HEK293 (cell line): ENCODE measurements around the gene LRSAM1.
A peak's percentile ranks its signal among the peaks of the same experiment; 100 is the strongest.

ENCODE experiments used
- CTCF ChIA-PET: fragments of 350-600 bp; formaldehyde crosslinking; extraction: SDS; loops from one replicate; lab custom pipeline; 2021; ENCODE audit warnings: antibody characterized with exemption; lab: Yijun Ruan, JAX
- POLR2A ChIA-PET: fragments of 300-600 bp; formaldehyde crosslinking; extraction: SDS; loops from one replicate; lab custom pipeline; 2020; ENCODE audit warnings: antibody characterized with exemption, inconsistent platforms; lab: Yijun Ruan, JAX
- H3K27ac ChIP-seq: fragments of 200-500 bp; sonication (Bioruptor generic); 2 replicates; pipeline ENCODE4 v1.5.1; 2014; ENCODE audit warnings: low read depth, low read length, control low read depth, inconsistent platforms; ENCODE audit errors: extremely low read depth
- H3K36me3 ChIP-seq, 2 experiments: fragments of 200-500 bp in 1 of 2; sonication (Bioruptor generic) in 1 of 2; 1 replicate in 1 of 2; 2 replicates in 1 of 2; pipeline ENCODE4 v1.5.1; 2014 to 2017; ENCODE audit warnings: inconsistent platforms in 2 of 2, low read length in 2 of 2; ENCODE audit not compliant: control insufficient read depth in 2 of 2, insufficient read depth in 1 of 2
- H3K4me1 ChIP-seq: fragments of 200-500 bp; sonication (Bioruptor generic); 2 replicates; pipeline ENCODE4 v1.5.1; 2014; ENCODE audit warnings: mild to moderate bottlenecking, low read length, inconsistent platforms; ENCODE audit not compliant: control insufficient read depth, insufficient read depth
- H3K4me3 ChIP-seq: 2 replicates; pipeline ENCODE4 v1.5.1; 2011; ENCODE audit warnings: low read depth, mild to moderate bottlenecking, control low read depth, low read length, moderate library complexity
- H3K9me3 ChIP-seq: fragments of 200-500 bp; sonication (Bioruptor generic); 2 replicates; pipeline ENCODE4 v1.5.1; 2014; ENCODE audit warnings: low read depth, low read length, inconsistent platforms; ENCODE audit not compliant: control insufficient read depth, insufficient read depth
- BCL11B ChIP-seq: fragments of 450-650 bp; formaldehyde crosslinking; IDR thresholded peaks from 2 replicates; pipeline ENCODE4 v1.5.1; 2016; ENCODE audit warnings: low read depth, missing biosample characterization, missing genetic modification characterization
- GLIS1 ChIP-seq: fragments of 450-650 bp; formaldehyde crosslinking; IDR thresholded peaks from 2 replicates; pipeline ENCODE4 v1.5.1; 2016; ENCODE audit warnings: missing biosample characterization, missing genetic modification characterization
- HOXA7 ChIP-seq: sonication (generic); formaldehyde crosslinking; IDR thresholded peaks from 2 replicates; pipeline ENCODE4 v1.8.1; 2022; ENCODE audit warnings: missing genetic modification reagents, borderline replicate concordance
- YY2 ChIP-seq: fragments of 450-650 bp; formaldehyde crosslinking; IDR thresholded peaks from 2 replicates; pipeline ENCODE4 v1.5.1; 2016; ENCODE audit warnings: missing biosample characterization, missing genetic modification characterization
- ZBTB1 ChIP-seq: fragments of 450-650 bp; formaldehyde crosslinking; IDR thresholded peaks from 2 replicates; pipeline ENCODE4 v1.5.1; 2016; ENCODE audit warnings: missing biosample characterization, missing genetic modification characterization
- ZFHX2 ChIP-seq: fragments of 450-650 bp; formaldehyde crosslinking; conservative IDR thresholded peaks from 2 replicates; pipeline ENCODE4 v1.5.1; 2016; ENCODE audit warnings: missing biosample characterization, missing genetic modification characterization
- ZFP37 ChIP-seq: fragments of 450-650 bp; formaldehyde crosslinking; IDR thresholded peaks from 2 replicates; pipeline ENCODE4 v1.5.1; 2016; ENCODE audit warnings: missing biosample characterization, missing genetic modification characterization
- ZNF114 ChIP-seq: fragments of 450-650 bp; formaldehyde crosslinking; IDR thresholded peaks from 2 replicates; pipeline ENCODE4 v1.5.0; 2017; ENCODE audit warnings: missing biosample characterization, missing genetic modification characterization
- ZNF19 ChIP-seq: fragments of 450-650 bp; formaldehyde crosslinking; IDR thresholded peaks from 2 replicates; pipeline ENCODE4; 2016; ENCODE audit warnings: missing biosample characterization, missing genetic modification characterization, low read depth
- ZNF324 ChIP-seq: fragments of 450-650 bp; formaldehyde crosslinking; IDR thresholded peaks from 2 replicates; pipeline ENCODE4 v1.5.1; 2016; ENCODE audit warnings: missing biosample characterization, missing genetic modification characterization
- ZNF510 ChIP-seq: fragments of 450-650 bp; formaldehyde crosslinking; IDR thresholded peaks from 2 replicates; pipeline ENCODE4 v1.5.1; 2018; ENCODE audit warnings: mild to moderate bottlenecking, missing genetic modification characterization, missing biosample characterization; ENCODE audit not compliant: insufficient replicate concordance
- ZNF514 ChIP-seq: fragments of 450-650 bp; formaldehyde crosslinking; IDR thresholded peaks from 2 replicates; pipeline ENCODE4 v1.5.1; 2016; ENCODE audit warnings: missing biosample characterization, missing genetic modification characterization
- ZNF548 ChIP-seq: fragments of 450-650 bp; formaldehyde crosslinking; IDR thresholded peaks from 2 replicates; pipeline ENCODE4 v1.5.1; 2016; ENCODE audit warnings: missing biosample characterization, missing genetic modification characterization
- ZNF664 ChIP-seq: fragments of 450-650 bp; formaldehyde crosslinking; IDR thresholded peaks from 2 replicates; pipeline ENCODE4 v1.5.1; 2016; ENCODE audit warnings: missing biosample characterization, missing genetic modification characterization
- ZSCAN16 ChIP-seq: fragments of 450-650 bp; formaldehyde crosslinking; IDR thresholded peaks from 2 replicates; pipeline ENCODE4 v1.5.1; 2016; ENCODE audit warnings: missing biosample characterization, missing genetic modification characterization
- TF ChIP-seq, protein P1 (sequence below): fragments of 450-650 bp; formaldehyde crosslinking; IDR thresholded peaks from 2 replicates; pipeline ENCODE4 v1.5.1; 2016; ENCODE audit warnings: missing biosample characterization, missing genetic modification characterization
- TF ChIP-seq, protein P2 (sequence below): fragments of 450-650 bp; formaldehyde crosslinking; IDR thresholded peaks from 2 replicates; pipeline ENCODE4 v1.5.1; 2016; ENCODE audit warnings: missing biosample characterization, missing genetic modification characterization
- TF ChIP-seq, protein P3 (sequence below): fragments of 450-650 bp; formaldehyde crosslinking; IDR thresholded peaks from 2 replicates; pipeline ENCODE4 v1.5.1; 2016; ENCODE audit warnings: missing biosample characterization, missing genetic modification characterization
- TF ChIP-seq, protein P4 (sequence below): IDR thresholded peaks from 2 replicates; pipeline ENCODE4 v1.6.1; 2011; ENCODE audit warnings: mild to moderate bottlenecking, low read depth, low read length, borderline replicate concordance
- TF ChIP-seq, protein P5 (sequence below): fragments of 450-650 bp; formaldehyde crosslinking; IDR thresholded peaks from 2 replicates; pipeline ENCODE4 v1.5.1; 2016; ENCODE audit warnings: missing biosample characterization, missing genetic modification characterization, low read depth
- TF ChIP-seq, protein P6 (sequence below): fragments of 450-650 bp; formaldehyde crosslinking; IDR thresholded peaks from 2 replicates; pipeline ENCODE4 v1.5.1; 2016; ENCODE audit warnings: missing biosample characterization, missing genetic modification characterization
- TF ChIP-seq, protein P7 (sequence below): fragments of 450-650 bp; formaldehyde crosslinking; IDR thresholded peaks from 2 replicates; pipeline ENCODE4 v1.5.1; 2017; ENCODE audit warnings: missing biosample characterization, missing genetic modification characterization

LRSAM1 gene

DNA sequence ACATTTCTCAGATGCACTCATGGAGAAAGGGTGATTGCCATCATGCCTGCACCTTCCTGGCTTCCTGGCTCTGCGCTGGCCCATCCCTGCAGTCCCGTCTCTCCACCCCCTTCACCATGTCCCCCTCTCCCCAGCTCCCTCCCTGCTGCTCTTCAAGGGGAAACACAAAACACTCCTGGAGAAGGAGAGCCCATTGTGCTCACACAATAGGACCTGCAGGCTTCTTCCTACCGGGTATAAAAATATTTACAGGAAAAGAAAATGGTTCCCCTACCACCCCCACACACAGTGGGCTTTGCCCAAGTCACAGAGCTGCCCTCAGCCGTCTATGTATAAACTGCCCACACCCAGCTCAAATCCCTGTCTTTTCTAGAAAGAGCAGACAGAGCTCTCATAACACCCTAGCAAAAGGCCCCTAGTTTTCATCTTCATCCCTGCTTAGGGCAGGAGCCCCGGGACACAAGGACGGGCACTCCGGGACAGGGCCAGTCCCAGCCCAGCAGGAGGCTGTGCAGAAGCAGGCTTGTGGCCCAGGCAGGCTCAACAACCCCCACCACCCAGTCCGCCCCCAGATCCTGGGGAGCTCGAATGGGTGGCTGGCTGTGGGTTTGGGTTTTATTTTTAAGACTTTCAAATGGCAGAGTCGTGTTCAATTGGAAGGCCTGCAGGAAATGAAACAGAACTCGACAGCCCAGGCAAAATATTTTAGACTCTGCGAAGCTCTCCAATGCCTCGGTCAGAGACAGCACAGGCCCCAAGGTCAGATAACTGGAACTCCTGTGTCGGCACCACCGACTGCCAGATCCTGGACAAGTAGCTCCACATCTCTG is 77.3 kb downstream of the LRSAM1 start:
- H3K9me3 ChIP-seq: no peaks in the 10 kb centered on the region
- POLR2A ChIA-PET: no interaction called here
- H3K36me3 ChIP-seq: peaks cover 0 to 47% of the 10 kb centered on the region in 2 experiments; a peak in 1 of 3 replicates
- no peaks in the 10 kb centered on the region for H3K4me1 ChIP-seq
- no peak overlapping the region for H3K27ac ChIP-seq
- H3K4me3 ChIP-seq: no peak overlapping the region
- CTCF ChIA-PET: interaction anchor here (0.6 to 1.4 kb wide), 5 partner anchors 9 to 108 kb away, joined by 3 to 9 read pairs (median 3); no protein-coding TSS in a partner anchor
- TF ChIP-seq ZFHX2: peak; percentile 42
- TF ChIP-seq, protein P1, sequence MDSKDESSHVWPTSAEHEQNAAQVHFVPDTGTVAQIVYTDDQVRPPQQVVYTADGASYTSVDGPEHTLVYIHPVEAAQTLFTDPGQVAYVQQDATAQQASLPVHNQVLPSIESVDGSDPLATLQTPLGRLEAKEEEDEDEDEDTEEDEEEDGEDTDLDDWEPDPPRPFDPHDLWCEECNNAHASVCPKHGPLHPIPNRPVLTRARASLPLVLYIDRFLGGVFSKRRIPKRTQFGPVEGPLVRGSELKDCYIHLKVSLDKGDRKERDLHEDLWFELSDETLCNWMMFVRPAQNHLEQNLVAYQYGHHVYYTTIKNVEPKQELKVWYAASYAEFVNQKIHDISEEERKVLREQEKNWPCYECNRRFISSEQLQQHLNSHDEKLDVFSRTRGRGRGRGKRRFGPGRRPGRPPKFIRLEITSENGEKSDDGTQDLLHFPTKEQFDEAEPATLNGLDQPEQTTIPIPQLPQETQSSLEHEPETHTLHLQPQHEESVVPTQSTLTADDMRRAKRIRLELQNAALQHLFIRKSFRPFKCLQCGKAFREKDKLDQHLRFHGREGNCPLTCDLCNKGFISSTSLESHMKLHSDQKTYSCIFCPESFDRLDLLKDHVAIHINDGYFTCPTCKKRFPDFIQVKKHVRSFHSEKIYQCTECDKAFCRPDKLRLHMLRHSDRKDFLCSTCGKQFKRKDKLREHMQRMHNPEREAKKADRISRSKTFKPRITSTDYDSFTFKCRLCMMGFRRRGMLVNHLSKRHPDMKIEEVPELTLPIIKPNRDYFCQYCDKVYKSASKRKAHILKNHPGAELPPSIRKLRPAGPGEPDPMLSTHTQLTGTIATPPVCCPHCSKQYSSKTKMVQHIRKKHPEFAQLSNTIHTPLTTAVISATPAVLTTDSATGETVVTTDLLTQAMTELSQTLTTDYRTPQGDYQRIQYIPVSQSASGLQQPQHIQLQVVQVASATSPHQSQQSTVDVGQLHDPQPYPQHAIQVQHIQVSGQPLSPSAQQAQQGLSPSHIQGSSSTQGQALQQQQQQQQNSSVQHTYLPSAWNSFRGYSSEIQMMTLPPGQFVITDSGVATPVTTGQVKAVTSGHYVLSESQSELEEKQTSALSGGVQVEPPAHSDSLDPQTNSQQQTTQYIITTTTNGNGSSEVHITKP: peak; percentile 33; the same call in 1 of the 2 replicates
- TF ChIP-seq ZNF514: no peak

DNA sequence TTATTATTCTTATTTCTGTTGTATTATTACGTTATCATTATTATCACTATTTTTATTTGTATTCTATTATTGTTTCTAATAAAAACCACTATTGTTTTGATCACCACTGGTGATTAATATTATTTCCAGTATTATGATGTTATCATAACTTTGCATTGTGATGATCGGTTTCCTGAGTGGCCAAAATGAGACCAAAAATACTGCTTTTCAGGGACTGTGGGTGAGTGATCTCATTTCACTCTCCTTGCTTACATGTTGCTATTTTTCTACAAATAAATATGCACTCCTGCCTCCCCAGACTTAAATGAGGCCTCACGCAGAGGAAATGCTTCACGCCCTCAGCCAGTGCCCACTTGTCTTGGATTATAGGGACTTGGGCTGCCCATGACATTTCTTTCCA is 78.4 kb downstream of the LRSAM1 start:
- H3K4me1 ChIP-seq: no peaks in the 10 kb centered on the region
- H3K4me3 ChIP-seq: no peak overlapping the region
- H3K9me3 ChIP-seq: no peaks in the 10 kb centered on the region
- H3K27ac ChIP-seq: no peak overlapping the region
- ChIA-PET POLR2A (no interaction called here), CTCF (no interaction called here)
- peaks cover 0 to 36% of the 10 kb centered on the region in 2 experiments; a peak in 1 of 3 replicates for H3K36me3 ChIP-seq
- TF ChIP-seq YY2 (tag by site-specific recombination) (no peak), ZNF324 (no peak), ZSCAN16 (tag by site-specific recombination) (no peak), GLIS1 (tag by site-specific recombination) (no peak), ZFP37 (tag by site-specific recombination) (no peak), HOXA7 (CRISPR knock-in tag) (no peak), ZNF19 (tag by site-specific recombination) (no peak), ZNF510 (tag by site-specific recombination) (no peak), ZBTB1 (no peak), ZNF548 (tag by site-specific recombination) (no peak), ZNF114 (no peak), ZNF664 (tag by site-specific recombination) (no peak), BCL11B (tag by site-specific recombination) (no peak)
- TF ChIP-seq, protein P2, sequence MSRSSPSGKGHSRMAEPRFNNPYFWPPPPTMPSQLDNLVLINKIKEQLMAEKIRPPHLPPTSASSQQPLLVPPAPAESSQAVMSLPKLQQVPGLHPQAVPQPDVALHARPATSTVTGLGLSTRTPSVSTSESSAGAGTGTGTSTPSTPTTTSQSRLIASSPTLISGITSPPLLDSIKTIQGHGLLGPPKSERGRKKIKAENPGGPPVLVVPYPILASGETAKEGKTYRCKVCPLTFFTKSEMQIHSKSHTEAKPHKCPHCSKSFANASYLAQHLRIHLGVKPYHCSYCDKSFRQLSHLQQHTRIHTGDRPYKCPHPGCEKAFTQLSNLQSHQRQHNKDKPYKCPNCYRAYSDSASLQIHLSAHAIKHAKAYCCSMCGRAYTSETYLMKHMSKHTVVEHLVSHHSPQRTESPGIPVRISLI: no peak
- TF ChIP-seq, protein P3, sequence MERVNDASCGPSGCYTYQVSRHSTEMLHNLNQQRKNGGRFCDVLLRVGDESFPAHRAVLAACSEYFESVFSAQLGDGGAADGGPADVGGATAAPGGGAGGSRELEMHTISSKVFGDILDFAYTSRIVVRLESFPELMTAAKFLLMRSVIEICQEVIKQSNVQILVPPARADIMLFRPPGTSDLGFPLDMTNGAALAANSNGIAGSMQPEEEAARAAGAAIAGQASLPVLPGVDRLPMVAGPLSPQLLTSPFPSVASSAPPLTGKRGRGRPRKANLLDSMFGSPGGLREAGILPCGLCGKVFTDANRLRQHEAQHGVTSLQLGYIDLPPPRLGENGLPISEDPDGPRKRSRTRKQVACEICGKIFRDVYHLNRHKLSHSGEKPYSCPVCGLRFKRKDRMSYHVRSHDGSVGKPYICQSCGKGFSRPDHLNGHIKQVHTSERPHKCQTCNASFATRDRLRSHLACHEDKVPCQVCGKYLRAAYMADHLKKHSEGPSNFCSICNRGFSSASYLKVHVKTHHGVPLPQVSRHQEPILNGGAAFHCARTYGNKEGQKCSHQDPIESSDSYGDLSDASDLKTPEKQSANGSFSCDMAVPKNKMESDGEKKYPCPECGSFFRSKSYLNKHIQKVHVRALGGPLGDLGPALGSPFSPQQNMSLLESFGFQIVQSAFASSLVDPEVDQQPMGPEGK: no peak
- TF ChIP-seq, protein P4, sequence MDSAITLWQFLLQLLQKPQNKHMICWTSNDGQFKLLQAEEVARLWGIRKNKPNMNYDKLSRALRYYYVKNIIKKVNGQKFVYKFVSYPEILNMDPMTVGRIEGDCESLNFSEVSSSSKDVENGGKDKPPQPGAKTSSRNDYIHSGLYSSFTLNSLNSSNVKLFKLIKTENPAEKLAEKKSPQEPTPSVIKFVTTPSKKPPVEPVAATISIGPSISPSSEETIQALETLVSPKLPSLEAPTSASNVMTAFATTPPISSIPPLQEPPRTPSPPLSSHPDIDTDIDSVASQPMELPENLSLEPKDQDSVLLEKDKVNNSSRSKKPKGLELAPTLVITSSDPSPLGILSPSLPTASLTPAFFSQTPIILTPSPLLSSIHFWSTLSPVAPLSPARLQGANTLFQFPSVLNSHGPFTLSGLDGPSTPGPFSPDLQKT: no peak
- TF ChIP-seq, protein P5, sequence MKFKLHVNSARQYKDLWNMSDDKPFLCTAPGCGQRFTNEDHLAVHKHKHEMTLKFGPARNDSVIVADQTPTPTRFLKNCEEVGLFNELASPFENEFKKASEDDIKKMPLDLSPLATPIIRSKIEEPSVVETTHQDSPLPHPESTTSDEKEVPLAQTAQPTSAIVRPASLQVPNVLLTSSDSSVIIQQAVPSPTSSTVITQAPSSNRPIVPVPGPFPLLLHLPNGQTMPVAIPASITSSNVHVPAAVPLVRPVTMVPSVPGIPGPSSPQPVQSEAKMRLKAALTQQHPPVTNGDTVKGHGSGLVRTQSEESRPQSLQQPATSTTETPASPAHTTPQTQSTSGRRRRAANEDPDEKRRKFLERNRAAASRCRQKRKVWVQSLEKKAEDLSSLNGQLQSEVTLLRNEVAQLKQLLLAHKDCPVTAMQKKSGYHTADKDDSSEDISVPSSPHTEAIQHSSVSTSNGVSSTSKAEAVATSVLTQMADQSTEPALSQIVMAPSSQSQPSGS: no peak
- TF ChIP-seq, protein P6, sequence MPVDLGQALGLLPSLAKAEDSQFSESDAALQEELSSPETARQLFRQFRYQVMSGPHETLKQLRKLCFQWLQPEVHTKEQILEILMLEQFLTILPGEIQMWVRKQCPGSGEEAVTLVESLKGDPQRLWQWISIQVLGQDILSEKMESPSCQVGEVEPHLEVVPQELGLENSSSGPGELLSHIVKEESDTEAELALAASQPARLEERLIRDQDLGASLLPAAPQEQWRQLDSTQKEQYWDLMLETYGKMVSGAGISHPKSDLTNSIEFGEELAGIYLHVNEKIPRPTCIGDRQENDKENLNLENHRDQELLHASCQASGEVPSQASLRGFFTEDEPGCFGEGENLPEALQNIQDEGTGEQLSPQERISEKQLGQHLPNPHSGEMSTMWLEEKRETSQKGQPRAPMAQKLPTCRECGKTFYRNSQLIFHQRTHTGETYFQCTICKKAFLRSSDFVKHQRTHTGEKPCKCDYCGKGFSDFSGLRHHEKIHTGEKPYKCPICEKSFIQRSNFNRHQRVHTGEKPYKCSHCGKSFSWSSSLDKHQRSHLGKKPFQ (tag by site-specific recombination): no peak
- TF ChIP-seq, protein P7, sequence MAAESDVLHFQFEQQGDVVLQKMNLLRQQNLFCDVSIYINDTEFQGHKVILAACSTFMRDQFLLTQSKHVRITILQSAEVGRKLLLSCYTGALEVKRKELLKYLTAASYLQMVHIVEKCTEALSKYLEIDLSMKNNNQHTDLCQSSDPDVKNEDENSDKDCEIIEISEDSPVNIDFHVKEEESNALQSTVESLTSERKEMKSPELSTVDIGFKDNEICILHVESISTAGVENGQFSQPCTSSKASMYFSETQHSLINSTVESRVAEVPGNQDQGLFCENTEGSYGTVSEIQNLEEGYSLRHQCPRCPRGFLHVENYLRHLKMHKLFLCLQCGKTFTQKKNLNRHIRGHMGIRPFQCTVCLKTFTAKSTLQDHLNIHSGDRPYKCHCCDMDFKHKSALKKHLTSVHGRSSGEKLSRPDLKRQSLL: no peak
